Measurements from ENCODE around the gene KRT32.

DNA sequence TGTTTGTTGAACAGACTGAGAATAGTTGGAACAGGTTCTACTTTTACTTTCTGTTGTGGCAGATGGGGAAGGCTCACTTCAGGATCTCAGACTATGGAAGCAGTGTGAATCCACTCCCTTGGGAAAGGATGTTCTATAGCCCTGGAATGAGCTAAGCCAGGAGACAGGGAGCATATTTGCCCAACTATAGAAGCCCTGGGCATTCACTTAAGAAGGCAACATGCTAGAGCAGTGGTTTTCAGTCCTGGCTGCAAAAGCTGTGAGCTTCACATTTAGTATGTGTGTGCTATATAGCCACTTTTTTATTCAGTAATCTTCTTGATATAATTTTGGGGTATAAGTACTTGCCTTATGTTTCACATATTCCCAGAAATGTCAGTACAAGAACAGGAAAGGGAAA, 1.2 kb upstream of the KRT32 start:
- TF ChIP-seq, protein P1, sequence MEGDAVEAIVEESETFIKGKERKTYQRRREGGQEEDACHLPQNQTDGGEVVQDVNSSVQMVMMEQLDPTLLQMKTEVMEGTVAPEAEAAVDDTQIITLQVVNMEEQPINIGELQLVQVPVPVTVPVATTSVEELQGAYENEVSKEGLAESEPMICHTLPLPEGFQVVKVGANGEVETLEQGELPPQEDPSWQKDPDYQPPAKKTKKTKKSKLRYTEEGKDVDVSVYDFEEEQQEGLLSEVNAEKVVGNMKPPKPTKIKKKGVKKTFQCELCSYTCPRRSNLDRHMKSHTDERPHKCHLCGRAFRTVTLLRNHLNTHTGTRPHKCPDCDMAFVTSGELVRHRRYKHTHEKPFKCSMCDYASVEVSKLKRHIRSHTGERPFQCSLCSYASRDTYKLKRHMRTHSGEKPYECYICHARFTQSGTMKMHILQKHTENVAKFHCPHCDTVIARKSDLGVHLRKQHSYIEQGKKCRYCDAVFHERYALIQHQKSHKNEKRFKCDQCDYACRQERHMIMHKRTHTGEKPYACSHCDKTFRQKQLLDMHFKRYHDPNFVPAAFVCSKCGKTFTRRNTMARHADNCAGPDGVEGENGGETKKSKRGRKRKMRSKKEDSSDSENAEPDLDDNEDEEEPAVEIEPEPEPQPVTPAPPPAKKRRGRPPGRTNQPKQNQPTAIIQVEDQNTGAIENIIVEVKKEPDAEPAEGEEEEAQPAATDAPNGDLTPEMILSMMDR (IDR thresholded peaks at IDR 0.05), result no peak
- no peak for TF ChIP-seq POLR2A (IDR thresholded peaks at IDR 0.05)

All from lower leg skin (tissue), 3 donors.